ENCODE measurements around the gene OR52W1.

- no peak for TF ChIP-seq NFIC (IDR thresholded peaks at IDR 0.05; ENCODE audit: borderline replicate concordance)
- TF ChIP-seq, protein P1, sequence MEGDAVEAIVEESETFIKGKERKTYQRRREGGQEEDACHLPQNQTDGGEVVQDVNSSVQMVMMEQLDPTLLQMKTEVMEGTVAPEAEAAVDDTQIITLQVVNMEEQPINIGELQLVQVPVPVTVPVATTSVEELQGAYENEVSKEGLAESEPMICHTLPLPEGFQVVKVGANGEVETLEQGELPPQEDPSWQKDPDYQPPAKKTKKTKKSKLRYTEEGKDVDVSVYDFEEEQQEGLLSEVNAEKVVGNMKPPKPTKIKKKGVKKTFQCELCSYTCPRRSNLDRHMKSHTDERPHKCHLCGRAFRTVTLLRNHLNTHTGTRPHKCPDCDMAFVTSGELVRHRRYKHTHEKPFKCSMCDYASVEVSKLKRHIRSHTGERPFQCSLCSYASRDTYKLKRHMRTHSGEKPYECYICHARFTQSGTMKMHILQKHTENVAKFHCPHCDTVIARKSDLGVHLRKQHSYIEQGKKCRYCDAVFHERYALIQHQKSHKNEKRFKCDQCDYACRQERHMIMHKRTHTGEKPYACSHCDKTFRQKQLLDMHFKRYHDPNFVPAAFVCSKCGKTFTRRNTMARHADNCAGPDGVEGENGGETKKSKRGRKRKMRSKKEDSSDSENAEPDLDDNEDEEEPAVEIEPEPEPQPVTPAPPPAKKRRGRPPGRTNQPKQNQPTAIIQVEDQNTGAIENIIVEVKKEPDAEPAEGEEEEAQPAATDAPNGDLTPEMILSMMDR (IDR thresholded peaks at IDR 0.05): no peak
- no peak for TF ChIP-seq RFX5 (IDR thresholded peaks at IDR 0.05; ENCODE audit: low read length)
- no peak for TF ChIP-seq RXRA (IDR thresholded peaks at IDR 0.05; ENCODE audit: borderline replicate concordance, low read depth)
- no peak for TF ChIP-seq REST (IDR thresholded peaks at IDR 0.05; ENCODE audit: low read depth, low read length)
- TF ChIP-seq FOSL2 (IDR thresholded peaks at IDR 0.05; ENCODE audit: borderline replicate concordance, low read depth): no peak
- TF ChIP-seq RAD21 (IDR thresholded peaks at IDR 0.05; ENCODE audit: low read length): no peak
- no peak for TF ChIP-seq TAF1 (IDR thresholded peaks at IDR 0.05; ENCODE audit: borderline replicate concordance, low read depth, low read length)
- no peak for TF ChIP-seq GABPA (IDR thresholded peaks at IDR 0.05; ENCODE audit: low read depth)
- TF ChIP-seq NRF1 (IDR thresholded peaks at IDR 0.05; ENCODE audit: low read depth, low read length): no peak
- TF ChIP-seq FOXM1 (IDR thresholded peaks at IDR 0.05; ENCODE audit: low read depth): no peak
- TF ChIP-seq USF2 (IDR thresholded peaks at IDR 0.05; ENCODE audit: borderline replicate concordance, low read depth, low read length): no peak
Observed at GRCh38 chr11:6228520-6228919, 29.5 kb downstream of the OR52W1 start.

All from SK-N-SH (cell line).